HG02885 (cell line): Measurements from ENCODE around the gene SOCS1.
A peak's percentile ranks its signal among the peaks of the same experiment; 100 is the strongest.

Experiments used
- ATAC-seq: cut with Tn5 transposase; IDR thresholded peaks from one replicate; pipeline ENCODE4 v1.9.1; 2021; ENCODE audit warnings: mild to moderate bottlenecking; ENCODE audit not compliant: unreplicated experiment, poor library complexity

The SOCS1 gene

DNA sequence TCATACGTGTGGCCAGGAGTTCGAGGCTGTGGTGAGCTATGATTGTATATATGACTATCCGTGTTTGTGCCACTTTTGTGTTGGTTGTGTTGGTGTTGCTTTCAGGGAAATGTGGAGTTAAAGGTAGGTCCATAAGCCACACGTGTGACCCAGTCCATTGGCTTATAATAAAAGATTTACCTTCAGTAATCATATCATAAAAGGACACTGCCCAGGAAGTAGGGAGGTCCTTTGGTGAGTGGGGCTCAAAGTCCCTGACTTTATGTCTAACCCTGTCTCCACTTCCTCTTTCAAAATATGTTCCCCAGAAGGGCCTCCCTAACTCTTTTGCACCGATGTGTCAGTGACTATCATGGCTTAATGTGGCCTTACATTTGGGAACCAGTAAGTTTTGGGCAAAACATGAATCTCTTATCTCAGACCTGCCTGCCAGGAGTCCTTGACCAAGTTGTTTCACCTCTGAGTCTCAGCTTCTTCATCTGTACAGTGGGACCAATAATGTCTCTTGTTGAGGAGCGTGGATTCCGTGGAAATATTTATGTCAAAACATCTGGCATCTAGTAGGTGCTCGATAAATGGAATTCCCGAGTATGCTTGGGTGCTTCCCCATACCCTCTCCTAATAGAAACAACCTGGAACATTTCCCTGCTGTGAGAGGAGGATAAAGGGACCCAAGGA, 8.3 kb upstream of the SOCS1 start:
- no peak for ATAC-seq

DNA sequence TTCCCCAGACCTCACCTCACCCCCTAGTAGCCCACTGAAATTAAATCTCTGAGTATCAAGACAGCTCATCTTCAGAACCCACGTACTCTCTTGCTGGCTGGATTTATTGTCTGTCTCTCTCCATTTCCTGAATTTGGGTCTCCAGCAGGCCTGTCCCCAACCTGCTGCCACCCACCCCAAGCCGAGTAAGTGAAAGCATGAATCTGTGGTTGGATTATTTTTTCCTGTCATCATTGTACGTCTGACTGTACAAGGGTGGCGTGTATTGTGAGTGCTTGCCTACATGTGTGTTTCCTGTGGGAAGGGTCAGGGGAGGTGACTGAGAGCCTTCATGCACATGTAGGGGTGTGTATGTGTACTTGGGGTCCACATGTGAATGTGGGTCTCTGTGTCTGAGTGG, 7.7 kb upstream of the SOCS1 start:
- ATAC-seq, result no peak

DNA sequence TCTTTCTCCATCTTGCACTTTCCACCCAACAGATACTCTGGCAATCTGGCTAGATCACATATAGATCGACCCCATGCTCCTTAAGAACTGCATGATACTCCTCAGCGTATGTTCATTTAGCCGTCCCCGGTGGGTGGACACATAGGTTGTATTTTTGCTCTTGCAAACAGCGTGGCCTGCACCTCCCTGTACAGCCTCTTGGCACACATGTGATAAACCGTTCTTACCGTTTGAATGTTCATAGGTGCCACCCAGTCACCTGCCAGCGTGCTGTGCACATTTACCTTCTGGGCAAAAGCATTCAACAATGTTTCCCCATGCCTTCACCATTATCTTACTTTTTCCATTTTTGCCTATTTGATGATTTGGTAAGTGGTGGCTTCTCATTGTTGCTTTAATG, 6.9 kb upstream of the SOCS1 start:
- ATAC-seq, result no peak

DNA sequence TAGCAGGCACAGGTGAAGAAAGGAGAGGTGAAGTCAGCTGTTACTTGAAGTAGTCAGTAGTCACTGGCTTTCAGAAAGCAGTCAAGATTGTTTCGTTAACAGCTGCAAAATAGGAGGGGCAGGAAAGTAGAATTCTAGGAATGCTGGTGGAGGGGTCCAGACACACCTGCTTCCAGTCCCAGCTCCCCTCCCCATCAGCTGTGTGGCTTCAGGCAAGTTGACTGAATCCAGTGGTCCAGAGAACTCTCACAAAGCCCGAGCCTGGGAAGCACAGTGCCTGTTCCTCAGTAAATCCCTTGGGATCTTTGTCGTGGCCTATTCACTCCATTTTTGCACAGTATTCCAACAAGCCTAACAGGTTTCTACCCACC, 4.6 kb upstream of the SOCS1 start:
- no peak for ATAC-seq

DNA sequence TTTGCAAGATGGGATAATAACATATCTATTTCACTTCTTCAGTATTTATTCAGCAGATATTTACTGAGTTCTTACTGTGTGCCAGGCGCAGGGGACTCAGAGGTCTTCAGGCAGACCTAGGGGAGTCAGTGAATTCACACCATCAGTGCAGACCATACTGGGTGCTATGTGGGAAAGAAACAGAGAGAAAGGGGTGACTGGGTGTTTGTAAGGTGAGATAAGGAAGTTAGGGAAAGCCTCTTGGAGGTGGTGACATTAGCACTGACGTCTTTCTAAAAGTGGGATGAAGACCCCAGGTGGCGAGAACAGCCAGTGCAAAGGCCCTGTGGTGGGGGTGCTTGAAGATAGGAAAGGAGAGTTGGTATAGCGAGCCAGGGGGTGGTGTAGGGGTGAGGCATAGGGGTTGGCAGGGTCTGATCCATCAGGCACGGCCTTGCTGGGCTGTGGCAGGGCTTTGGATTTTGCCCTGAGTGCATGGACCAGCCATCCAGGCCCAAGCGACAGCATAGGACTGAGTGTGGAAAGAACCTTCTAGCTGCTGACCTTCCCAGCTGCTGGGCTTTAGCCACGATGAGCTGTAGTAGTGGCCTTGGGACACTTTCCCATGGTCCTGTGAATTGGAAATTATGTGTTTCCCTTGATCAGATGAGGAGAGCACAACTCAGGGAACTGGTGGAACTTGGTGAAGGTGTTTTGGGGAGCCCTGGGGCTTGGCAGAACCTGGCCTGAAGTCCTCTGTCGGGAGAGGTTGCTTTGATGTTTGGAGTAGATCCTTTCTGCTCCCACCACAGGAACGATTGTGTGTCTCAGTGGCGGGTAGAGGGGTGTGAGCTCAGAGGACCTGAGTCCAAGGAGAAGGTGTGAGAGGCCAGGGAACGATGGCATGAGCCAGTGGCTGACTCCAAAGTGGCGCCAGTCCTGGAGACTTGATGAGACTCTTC, 3.9 kb upstream of the SOCS1 start:
- ATAC-seq, result no peak

DNA sequence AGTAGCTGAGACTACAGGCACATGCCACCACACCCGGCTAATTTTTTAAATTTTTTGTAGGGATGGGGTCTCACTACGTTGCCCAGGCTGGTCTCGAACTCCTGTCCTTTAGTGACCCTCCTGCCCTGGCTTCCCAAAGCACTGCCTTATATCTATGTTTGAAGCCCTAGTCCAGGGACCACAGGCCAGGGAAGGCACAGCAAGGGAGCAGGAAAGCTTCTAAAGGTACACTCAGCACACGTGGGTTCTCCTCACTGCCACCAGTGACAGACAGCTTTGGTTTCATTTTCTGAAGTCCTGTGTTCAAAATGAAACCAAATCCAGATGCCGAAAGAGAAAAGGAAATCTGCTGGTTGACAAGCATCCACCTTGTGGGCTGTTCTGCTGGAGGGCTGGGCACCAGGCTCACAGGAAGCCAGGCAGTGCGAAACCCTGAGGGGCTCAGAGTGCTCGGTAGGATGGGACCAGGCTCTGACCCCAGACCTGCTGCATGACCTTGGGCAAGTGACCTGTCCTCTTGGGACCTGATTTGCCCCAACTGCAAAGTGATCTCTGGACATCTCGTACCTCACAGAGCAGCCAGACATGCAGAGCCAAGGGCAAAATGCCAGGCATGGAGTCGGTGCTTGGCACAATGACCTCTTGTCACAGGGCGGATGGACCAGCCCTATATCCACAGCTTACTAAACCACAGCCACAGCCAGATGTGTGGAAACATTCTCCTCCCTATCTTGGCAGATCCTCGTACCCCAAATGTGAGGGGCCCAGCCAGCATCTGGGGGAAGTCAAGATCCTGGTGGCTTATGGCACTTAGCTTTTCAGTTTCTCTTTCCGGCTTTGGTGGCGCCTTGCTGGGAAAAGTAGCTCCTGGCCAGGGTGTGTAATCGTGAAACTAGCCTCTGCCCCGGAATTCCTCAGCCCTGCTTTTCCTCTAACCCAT, 2.8 kb upstream of the SOCS1 start:
- no peak for ATAC-seq

DNA sequence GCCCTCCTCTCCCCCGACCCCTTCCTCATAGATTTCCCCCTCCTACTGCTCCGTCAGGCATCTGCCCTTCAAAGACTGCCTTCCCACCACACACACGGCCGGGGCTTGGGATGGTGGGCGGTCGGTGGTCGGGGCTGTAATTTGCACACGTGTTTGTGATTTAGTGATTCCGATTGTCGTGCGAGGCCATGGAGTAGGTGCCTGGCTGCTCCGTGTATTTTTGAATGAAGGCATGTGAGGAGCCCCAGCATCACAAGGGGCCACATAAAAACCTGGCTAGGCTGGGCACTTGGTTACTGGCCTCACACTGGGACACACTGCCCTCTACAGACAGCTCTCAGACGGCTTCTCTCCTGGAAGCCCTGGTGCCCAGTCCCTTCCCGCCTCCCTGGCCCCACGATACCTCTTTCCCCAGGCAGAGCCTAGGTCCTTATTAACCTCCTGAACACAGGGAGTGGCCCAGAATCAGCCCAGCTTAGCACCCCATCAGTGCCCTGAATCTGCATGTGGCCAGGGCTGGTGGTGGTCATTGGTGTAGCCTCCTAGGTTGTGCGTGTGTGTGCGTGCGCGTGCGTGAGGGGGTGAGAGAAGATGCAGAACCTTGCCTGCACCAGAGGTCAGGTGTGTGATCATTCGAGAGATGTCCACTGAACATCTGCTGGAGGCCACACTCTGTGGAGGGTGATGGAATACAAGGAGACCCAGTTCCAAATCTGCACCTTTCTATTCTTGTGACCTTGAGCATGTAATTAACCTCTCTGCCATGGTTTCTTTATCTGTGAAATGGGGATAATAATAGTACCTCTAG, 1.3 kb upstream of the SOCS1 start:
- ATAC-seq, result no peak

DNA sequence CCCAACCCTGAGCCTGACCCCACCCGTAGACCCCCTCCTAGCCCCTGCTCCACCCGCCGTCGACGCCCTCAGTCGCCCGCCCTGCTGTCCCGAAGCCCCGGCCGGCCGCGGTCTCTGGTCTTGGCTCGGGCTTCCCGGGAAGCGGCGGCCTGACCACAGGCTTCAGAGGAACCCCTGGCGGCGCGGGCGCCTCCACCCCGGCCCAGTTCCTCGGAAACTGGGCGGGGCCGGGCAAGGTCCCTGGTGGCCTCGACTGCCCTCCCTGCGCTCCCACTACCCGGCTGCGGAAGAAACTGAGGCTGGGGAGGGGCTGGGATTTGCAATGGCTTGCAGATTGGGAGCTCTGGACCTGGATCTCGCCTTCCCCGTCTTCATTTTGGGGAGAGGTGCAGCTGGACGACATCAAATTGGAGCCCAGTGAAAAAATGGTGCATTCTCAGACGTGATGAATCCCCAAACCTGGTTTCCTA, 692 bp upstream of the SOCS1 start:
- ATAC-seq, result no peak

DNA sequence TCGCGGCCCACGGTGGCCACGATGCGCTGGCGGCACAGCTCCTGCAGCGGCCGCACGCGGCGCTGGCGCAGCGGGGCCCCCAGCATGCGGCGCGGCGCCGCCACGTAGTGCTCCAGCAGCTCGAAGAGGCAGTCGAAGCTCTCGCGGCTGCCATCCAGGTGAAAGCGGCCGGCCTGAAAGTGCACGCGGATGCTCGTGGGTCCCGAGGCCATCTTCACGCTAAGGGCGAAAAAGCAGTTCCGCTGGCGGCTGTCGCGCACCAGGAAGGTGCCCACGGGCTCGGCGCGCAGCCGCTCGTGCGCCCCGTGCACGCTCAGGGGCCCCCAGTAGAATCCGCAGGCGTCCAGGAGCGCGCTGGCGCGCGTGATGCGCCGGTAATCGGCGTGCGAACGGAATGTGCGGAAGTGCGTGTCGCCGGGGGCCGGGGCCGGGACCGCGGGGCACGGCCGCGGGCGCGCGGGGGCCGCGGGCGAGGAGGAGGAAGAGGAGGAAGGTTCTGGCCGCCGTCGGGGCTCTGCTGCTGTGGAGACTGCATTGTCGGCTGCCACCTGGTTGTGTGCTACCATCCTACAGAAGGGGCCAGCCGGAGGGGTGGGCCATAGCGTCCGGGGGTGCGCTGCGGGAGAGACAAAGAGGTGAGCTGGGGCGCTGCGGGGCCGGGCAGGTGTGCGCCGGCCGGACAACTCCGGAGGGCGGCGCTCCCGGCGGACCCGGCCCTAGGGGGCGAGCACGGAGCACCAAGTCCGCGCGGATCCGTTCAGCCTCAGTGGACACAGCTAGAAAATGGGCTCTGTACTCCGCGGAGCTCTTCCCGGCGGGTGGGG, 879 bp downstream of the SOCS1 start:
- ATAC-seq, result peak; percentile 1

DNA sequence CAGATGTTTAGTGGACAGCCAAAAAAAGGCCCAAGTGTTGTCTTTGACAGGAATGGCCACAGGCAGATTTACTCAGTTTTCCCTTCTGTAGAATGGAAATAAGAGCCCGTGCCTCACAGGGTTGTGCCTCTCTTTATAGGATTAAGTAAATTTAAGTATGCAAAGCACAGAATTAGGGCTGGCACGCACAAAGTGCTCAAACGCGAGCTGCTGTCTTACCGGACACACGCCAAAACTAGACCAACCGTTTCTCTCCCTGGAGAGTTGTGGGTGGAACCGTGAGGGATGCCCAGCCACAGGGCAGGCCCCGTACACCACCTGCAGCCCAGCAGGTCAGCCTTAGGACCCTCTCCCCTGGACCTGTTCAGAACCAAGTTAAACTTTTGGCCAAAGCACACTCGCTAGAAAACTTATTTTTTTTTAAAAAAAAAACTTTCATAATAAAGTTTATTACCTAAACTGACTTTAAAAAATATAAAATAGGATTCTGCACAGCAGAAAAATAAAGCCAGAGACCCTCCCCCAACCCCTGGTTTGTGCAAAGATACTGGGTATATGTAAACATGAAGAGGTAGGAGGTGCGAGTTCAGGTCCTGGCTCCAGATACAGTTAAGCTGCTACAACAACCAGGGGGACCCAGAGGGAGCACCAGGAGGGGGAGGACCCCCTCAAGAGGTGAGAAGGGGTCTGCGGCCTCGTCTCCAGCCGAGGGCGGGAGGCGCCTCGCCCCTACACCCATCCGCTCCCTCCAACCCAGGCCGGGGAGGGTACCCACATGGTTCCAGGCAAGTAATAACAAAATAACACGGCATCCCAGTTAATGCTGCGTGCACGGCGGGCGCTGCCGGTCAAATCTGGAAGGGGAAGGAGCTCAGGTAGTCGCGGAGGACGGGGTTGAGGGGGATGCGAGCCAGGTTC, 1.8 kb downstream of the SOCS1 start:
- no peak for ATAC-seq

DNA sequence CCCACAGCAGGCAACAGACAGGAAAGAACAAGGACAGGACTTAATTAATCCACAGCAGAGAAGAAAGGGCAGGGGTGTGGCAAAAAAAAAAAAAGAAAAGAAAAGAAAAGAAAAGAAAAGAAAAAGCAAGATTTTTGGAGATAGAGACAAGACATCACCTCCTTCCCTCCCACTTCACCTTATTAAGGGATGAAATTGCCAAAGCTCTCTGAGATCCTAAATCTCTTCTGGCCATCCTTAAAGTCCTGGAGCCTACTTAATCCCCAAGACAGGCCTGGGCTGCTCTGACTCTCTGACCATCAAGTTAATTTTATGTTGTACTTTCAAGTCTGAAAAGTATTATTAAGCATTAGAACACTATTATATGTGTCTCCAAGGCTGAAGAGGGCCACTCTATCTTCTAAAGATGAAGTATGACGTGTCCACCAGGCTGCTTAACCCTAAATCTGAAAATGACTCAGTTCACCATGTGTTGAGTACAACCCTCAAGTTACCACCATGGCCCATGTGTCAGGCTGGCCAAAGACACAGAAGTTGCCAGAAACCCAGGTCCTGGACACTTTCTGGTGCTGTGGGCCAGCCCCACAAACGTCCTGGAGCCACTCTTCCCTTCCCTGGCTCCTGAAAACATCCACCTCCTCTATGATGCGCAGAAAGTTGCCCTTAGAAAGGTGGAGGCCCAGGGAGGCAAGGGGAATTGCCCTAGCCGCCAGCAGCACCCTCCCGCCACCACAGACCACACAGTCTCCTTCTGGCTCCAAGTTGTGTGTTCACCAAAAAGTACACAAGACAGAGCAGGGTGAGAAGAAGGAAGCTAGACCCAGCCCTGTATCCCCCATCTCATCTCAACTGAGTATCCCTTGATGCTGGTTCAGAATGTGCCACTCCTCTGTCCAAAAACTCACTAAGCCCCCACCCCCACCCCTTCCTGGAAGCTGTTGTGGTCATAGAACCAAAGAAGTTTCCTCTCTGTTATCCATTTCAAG, 2.7 kb downstream of the SOCS1 start:
- ATAC-seq, result no peak

DNA sequence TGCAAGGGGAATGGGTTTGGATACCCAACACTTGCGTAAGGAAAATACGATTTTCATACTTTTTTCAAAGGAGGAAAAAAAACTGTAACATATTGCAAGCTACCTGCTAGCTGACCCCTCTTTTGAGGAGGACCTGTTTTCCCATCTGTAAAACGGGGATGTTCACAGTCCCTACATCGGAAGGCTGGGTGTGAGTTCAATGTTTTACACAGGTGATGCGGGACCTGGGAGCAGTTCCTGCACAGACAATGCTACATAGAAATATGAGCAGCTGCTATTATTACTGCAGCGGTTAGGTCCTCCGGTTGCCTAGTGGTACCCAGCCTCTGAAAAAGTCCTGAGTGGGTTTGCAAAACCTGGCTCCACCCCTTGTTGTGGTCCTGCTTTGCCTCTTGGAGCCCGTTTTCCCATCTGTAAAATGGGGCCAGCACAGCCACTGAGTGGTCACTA, 3.5 kb downstream of the SOCS1 start:
- ATAC-seq, result no peak

DNA sequence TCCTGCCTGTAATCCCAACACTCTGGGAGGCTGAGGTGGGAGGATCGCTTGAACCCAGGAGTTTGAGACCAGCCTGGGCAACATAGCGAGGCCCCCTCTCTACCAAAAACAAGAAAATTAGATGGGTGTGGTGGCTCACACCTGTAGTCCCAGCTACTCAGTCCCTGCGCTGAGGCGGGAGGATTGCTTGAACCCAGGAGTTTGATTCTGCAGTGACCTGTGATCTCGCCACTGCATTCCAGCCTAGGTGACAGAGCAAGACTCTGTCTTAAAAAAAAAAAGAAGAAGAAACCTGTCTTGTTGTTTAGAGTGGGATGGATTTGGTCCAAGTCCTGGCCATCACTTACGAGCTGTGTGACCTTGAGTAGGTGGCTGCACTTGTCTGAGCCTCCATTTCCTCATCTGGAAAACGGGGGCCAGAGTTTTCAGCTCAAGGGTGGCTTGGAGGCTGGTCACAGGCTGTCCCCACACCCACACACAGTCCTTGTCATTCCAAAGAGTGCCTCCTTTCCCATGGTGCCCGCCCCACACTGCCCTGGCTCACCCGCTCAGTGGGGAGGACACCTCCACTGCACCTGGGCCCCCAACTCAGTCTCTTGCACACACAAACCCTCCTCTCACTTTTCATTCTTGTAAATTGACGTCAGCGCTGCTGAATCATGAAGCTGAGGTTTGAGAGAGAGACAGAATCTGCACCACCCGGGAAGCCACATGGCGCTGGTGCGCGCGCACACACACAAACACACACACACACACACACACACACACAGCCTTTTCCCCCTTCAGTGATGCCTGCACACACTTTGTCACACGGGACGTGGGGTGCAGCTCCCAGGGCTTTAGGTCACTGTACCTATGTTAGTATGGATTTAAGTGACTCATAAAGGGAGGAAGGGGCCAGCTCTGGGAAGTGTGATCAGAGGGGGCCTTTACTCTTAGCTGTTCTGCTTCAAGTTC, 4.2 kb downstream of the SOCS1 start:
- ATAC-seq, result no peak

DNA sequence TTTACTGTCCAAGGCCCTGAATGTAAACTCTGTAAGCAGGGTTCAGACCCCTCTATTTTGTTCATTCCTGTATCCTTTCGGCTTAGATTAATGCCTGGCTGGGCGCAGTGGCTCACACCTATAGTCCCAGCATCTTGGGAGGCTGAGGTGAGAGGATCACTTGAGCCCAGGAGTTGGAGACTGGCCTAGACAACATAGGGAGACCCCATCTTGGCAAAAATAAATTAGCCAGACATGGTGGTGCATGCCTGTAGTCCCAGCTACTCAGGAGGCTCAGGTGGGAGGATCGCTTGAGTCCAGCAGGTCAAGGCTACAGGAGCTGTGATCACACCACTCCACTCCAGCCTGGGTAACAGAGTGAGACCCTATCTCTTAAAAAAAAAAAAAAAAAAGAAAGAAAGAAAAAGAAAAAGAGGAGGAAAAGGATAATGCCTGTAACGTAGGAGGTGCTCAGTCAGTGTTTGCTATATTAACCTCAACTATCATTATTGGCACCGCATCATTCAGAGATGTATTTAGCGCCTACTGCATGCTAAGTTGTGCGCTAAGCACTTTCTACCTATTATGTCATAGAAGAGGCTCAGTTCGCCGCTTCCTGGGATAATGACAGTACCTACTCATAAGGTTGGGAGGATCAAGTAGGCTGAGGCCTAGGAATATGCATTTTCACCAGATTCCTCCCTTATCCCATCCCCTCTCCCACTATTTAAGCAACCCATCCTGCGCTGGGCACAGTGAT, 5.0 kb downstream of the SOCS1 start:
- ATAC-seq, result no peak
